K562 (cell line): ENCODE measurements around the gene SIDT1. TPM values are rescaled to one million over a fixed set of nuclear protein-coding genes. Genes with fewer than 3 reads are reported as not detected.

Experiments used
- ATAC-seq: fragments of 200-7000 bp; cut with Tn5 transposase; 3 replicates; pipeline ENCODE4 v1.9.1; 2020; ENCODE audit warnings: moderate library complexity
- BruUV-seq: library from RNA; stranded (reverse); fragments of 400-500 nt; replicated peaks from 2 replicates; lab custom pipeline; 2021; lab: Mats Ljungman, UMichigan
- CTCF ChIA-PET: fragments of 300-600 bp; formaldehyde crosslinking; extraction: SDS; loops from one replicate; lab custom pipeline; 2021; ENCODE audit warnings: low intra/inter-chr PET ratio; lab: Yijun Ruan, JAX
- POLR2A ChIA-PET: fragments of 300-600, 350-650 bp; sonication (Branson Sonifier 250); formaldehyde crosslinking; extraction: SDS; loops from one replicate; lab custom pipeline; 2021; ENCODE audit warnings: antibody characterized with exemption, inconsistent platforms; lab: Yijun Ruan, JAX
- DNase-seq, 4 experiments: peaks; one replicate each; pipeline versions ENCODE4 v3.0.0 to v3.0.0-alpha.2; 2011 to 2018; ENCODE audit warnings: low spot score in 3 of 4, mixed read lengths in 3 of 4; ENCODE audit errors: extremely low read depth in 1 of 4
- FAIRE-seq: peaks from 2 replicates; lab custom pipeline; 2011; peaks lifted over from hg19 to GRCh38; lab: Jason Lieb, UNC
- H2AFZ ChIP-seq: 2 replicates; pipeline ENCODE4 v1.6.0; 2011; ENCODE audit warnings: low read depth, low read length, control low read depth, inconsistent platforms
- H3K27ac ChIP-seq: fragments of 200-600 bp; 3 replicates; pipeline ENCODE4 v1.8.0; 2011; ENCODE audit warnings: low read depth, mild to moderate bottlenecking, control low read depth, inconsistent platforms, low read length, moderate library complexity, mixed read lengths; ENCODE audit errors: extremely low read depth
- H3K27me3 ChIP-seq, 2 experiments: fragments of 300-600 bp in 1 of 2; 2 replicates in 1 of 2; 3 replicates in 1 of 2; pipeline versions ENCODE4 v1.6.0 to v1.8.0; 2011; ENCODE audit warnings: inconsistent platforms in 2 of 2, low read length in 2 of 2, mild to moderate bottlenecking in 1 of 2, mixed read lengths in 1 of 2, moderate library complexity in 1 of 2; ENCODE audit not compliant: control insufficient read depth in 2 of 2, insufficient read depth in 2 of 2
- H3K36me3 ChIP-seq: fragments of 300-600 bp; 3 replicates; pipeline ENCODE4 v1.8.0; 2011; ENCODE audit warnings: mild to moderate bottlenecking, low read length, inconsistent platforms; ENCODE audit not compliant: control insufficient read depth, insufficient read depth
- H3K4me1 ChIP-seq, 2 experiments: fragments of 200-600 bp in 1 of 2; replicated peaks in 1 of 2; 2 replicates in 1 of 2; 3 replicates in 1 of 2; pipeline versions ENCODE4 v1.5.1 to v1.8.0; 2011; ENCODE audit warnings: inconsistent platforms in 2 of 2, low read length in 2 of 2, mild to moderate bottlenecking in 1 of 2, mixed read lengths in 1 of 2, moderate library complexity in 1 of 2; ENCODE audit not compliant: control insufficient read depth in 2 of 2, insufficient read depth in 2 of 2
- H3K4me2 ChIP-seq: 2 replicates; pipeline ENCODE4 v1.6.1; 2011; ENCODE audit warnings: low read length, control low read depth, inconsistent platforms, mixed read lengths; ENCODE audit not compliant: insufficient read depth
- H3K4me3 ChIP-seq: fragments of 200-600 bp; sonication (generic), shearing (Covaris generic); 2 replicates; pipeline ENCODE4 v1.5.1; 2016; ENCODE audit warnings: control low read depth, inconsistent platforms
- H3K79me2 ChIP-seq: fragments of 200-600 bp; 3 replicates; pipeline ENCODE4 v1.8.0; 2011; ENCODE audit warnings: low read length, inconsistent platforms; ENCODE audit not compliant: control insufficient read depth, insufficient read depth
- H3K9ac ChIP-seq, 2 experiments: 2 replicates each; pipeline versions ENCODE4 v1.6.0 to v1.6.1; 2011; ENCODE audit warnings: low read depth in 2 of 2, low read length in 2 of 2, control low read depth in 1 of 2, inconsistent platforms in 1 of 2, mild to moderate bottlenecking in 1 of 2, mixed read lengths in 1 of 2; ENCODE audit not compliant: insufficient read depth in 1 of 2
- H3K9me1 ChIP-seq: one replicate; pipeline ENCODE4 v1.6.0; 2011; ENCODE audit warnings: inconsistent platforms, mild to moderate bottlenecking, low read length, moderate library complexity; ENCODE audit not compliant: control insufficient read depth, insufficient read depth
- H3K9me3 ChIP-seq: replicated peaks from 2 replicates; pipeline ENCODE4 v1.5.1; 2011; ENCODE audit warnings: low read depth, low read length, inconsistent platforms; ENCODE audit not compliant: control insufficient read depth, insufficient read depth
- H4K20me1 ChIP-seq: replicated peaks from 2 replicates; pipeline ENCODE4 v1.6.1; 2011; ENCODE audit warnings: low read length, inconsistent platforms, mixed read lengths; ENCODE audit not compliant: control insufficient read depth, insufficient read depth
- CCAR2 ChIP-seq: fragments of 200-400 bp; formaldehyde crosslinking; IDR thresholded peaks from 2 replicates; pipeline ENCODE4 v1.6.1; 2017; ENCODE audit warnings: mild to moderate bottlenecking, low read depth, low read length
- ELK1 ChIP-seq: sonication (generic); formaldehyde crosslinking; IDR thresholded peaks from 2 replicates; pipeline ENCODE4 v1.8.1; 2022; ENCODE audit warnings: missing genetic modification reagents
- MED1 ChIP-seq: sonication (generic); formaldehyde crosslinking; IDR thresholded peaks from 2 replicates; pipeline ENCODE4 v1.8.1; 2023; ENCODE audit warnings: missing genetic modification reagents, borderline replicate concordance
- SAP30 ChIP-seq: fragments of 200-600 bp; sonication (generic); IDR thresholded peaks from 2 replicates; pipeline ENCODE4 v1.6.1; 2012; ENCODE audit warnings: borderline replicate concordance, low read depth, mild to moderate bottlenecking, moderate library complexity, low read length, control low read depth, inconsistent platforms; ENCODE audit not compliant: insufficient read depth, poor library complexity, severe bottlenecking
- WGBS: fragments of 100-300 bp; shearing (Covaris generic); methylation state at CpG from one replicate; pipeline ENCODE4 v1.1.6; 2016; ENCODE audit warnings: low coverage, mixed read lengths; ENCODE audit not compliant: insufficient coverage; ENCODE audit errors: missing lambda C conversion rate; 5-methylcytosine and 5-hydroxymethylcytosine counted together
- in situ Hi-C: fragments of 300-500 bp; cut with MboI; formaldehyde crosslinking; loops from 4 replicates; pipeline ENCODE4 v1.15.0; 2018; ENCODE audit warnings: inconsistent platforms, mixed read lengths
- intact Hi-C: fragments of 100-400 bp; cut with micrococcal nuclease; formaldehyde crosslinking; loops from 2 replicates; pipeline ENCODE4 v1.14.2; 2022
- polyA plus RNA-seq, 8 experiments: library from polyadenylated mRNA; depleted of rRNA in 4 of 8; stranded (reverse) in 5 of 8; unstranded in 3 of 8; fragments of >200 nt; fragmentation: Nextera tagmentation in 2 of 8; fragmentation: Illumina TruSeq in 1 of 8; extraction: Ambion mirVana in 2 of 8; extraction: Trizol in 1 of 8; gene quantifications; 2 replicates each; pipeline versions ENCODE4 v1.2.1 to v1.2.3, GENCODE V29; 2011 to 2014; ENCODE audit warnings: inconsistent platforms in 1 of 8, missing spikeins in 1 of 8
- total RNA-seq, 7 experiments: library from RNA; depleted of rRNA in 6 of 7; stranded (reverse); fragments of >200 nt in 6 of 7; fragmentation: Illumina TruSeq in 2 of 7; extraction: Trizol in 2 of 7; gene quantifications; 2 replicates each; pipeline versions ENCODE4 v1.2.1 to v1.2.3, GENCODE V29; 2011 to 2021; ENCODE audit warnings: low replicate concordance in 1 of 7
- TF ChIP-seq, protein P1 (sequence below): fragments of 250-450 bp; sonication (Bioruptor Pico); IDR thresholded peaks from 2 replicates; pipeline ENCODE4 v1.4.0; 2020; ENCODE audit warnings: borderline replicate concordance
- TF ChIP-seq, protein P2 (sequence below): sonication (generic); formaldehyde crosslinking; IDR thresholded peaks from 2 replicates; pipeline ENCODE4 v1.8.1; 2023; ENCODE audit warnings: mild to moderate bottlenecking, missing genetic modification reagents
- TF ChIP-seq, protein P3 (sequence below): conservative IDR thresholded peaks from 2 replicates; pipeline ENCODE4 v1.6.1; 2011; ENCODE audit warnings: low read depth, mild to moderate bottlenecking, low read length; ENCODE audit not compliant: control insufficient read depth

The SIDT1 gene
- total and polyA plus RNA-seq, 9 of the 15 experiments (the other 6 are each of a cell fraction or from before 2014, with no cell fraction given), result not detected

DNA sequence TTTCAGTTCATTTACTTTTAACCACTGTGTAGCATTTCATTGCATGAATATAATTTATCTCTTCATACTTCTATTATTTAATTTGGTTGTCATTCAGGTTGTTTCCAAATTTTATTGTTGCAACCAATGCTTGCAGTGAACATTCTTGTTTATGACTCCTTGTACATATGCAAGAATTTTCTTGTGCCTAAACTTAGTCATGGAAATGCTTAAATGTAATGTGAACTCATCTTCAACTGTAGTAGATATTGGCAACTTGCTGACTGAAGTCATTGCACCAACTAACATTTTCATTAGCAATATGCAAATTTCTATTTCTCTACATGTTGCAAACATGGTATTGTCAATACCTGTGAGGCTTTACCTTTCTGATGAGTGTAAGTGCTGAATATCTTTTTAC lies 26.7 kb downstream of the SIDT1 start (continued):
- no peak for TF ChIP-seq ELK1

- FAIRE-seq (no peak), ATAC-seq (no peak), DNase-seq (no peak)
- Histone ChIP-seq H3K9ac (no peak overlapping the region), H4K20me1 (no peaks in the 10 kb centered on the region), H3K9me3 (no peaks in the 10 kb centered on the region), H3K4me3 (no peak overlapping the region), H2AFZ (no peak overlapping the region), H3K27me3 (no peaks in the 10 kb centered on the region; a peak in 1 of 5 replicates), H3K4me1 (no peaks in the 10 kb centered on the region), H3K9me1 (no peaks in the 10 kb centered on the region), H3K36me3 (no peaks in the 10 kb centered on the region), H3K4me2 (no peak overlapping the region), H3K27ac (no peak overlapping the region), H3K79me2 (no peaks in the 10 kb centered on the region)
- intact Hi-C loops (no loop called here), in situ Hi-C loops (no loop called here)
- no TSS peak for BruUV-seq
- POLR2A ChIA-PET, result interaction anchor here (0.6 kb wide), 1 partner anchor 245 kb away, joined by 4 read pairs; no protein-coding TSS in a partner anchor
- WGBS, result 0% methylated on average over 6 of the region's 6 CpGs
- CTCF ChIA-PET, result no interaction called here
- TF ChIP-seq MED1 (CRISPR knock-in tag), result no peak
- TF ChIP-seq, protein P1, sequence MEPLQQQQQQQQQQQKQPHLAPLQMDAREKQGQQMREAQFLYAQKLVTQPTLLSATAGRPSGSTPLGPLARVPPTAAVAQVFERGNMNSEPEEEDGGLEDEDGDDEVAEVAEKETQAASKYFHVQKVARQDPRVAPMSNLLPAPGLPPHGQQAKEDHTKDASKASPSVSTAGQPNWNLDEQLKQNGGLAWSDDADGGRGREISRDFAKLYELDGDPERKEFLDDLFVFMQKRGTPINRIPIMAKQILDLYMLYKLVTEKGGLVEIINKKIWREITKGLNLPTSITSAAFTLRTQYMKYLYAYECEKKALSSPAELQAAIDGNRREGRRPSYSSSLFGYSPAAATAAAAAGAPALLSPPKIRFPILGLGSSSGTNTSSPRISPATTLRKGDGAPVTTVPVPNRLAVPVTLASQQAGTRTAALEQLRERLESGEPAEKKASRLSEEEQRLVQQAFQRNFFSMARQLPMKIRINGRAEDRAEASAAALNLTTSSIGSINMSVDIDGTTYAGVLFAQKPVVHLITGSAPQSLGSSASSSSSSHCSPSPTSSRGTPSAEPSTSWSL, result no peak
- no peak for TF ChIP-seq CCAR2
- TF ChIP-seq, protein P2, sequence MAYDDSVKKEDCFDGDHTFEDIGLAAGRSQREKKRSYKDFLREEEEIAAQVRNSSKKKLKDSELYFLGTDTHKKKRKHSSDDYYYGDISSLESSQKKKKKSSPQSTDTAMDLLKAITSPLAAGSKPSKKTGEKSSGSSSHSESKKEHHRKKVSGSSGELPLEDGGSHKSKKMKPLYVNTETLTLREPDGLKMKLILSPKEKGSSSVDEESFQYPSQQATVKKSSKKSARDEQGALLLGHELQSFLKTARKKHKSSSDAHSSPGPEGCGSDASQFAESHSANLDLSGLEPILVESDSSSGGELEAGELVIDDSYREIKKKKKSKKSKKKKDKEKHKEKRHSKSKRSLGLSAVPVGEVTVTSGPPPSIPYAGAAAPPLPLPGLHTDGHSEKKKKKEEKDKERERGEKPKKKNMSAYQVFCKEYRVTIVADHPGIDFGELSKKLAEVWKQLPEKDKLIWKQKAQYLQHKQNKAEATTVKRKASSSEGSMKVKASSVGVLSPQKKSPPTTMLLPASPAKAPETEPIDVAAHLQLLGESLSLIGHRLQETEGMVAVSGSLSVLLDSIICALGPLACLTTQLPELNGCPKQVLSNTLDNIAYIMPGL (CRISPR knock-in tag), result no peak
- TF ChIP-seq, protein P3, sequence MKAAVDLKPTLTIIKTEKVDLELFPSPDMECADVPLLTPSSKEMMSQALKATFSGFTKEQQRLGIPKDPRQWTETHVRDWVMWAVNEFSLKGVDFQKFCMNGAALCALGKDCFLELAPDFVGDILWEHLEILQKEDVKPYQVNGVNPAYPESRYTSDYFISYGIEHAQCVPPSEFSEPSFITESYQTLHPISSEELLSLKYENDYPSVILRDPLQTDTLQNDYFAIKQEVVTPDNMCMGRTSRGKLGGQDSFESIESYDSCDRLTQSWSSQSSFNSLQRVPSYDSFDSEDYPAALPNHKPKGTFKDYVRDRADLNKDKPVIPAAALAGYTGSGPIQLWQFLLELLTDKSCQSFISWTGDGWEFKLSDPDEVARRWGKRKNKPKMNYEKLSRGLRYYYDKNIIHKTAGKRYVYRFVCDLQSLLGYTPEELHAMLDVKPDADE, result no peak
- TF ChIP-seq SAP30, result no peak
Observed at GRCh38 chr3:113560271-113560670, 27.9 kb downstream of the SIDT1 start.
